ENCODE measurements around the gene PCDHGA4.
A peak's percentile ranks its signal among the peaks of the same experiment; 100 is the strongest.
"Not testable (repeated sequence)": the region's sequence is repeated elsewhere in the genome, so short reads cannot be mapped to it uniquely, and the experiment has no call there.

The PCDHGA4 gene

GRCh38 chr5:141338538-141339306 is 16.1 kb upstream of the PCDHGA4 start, which contains the start of gene PCDHGA2:
PCDHGA2 (plus strand) TSS chr5:141338760.
- H3K9me3 Mint-ChIP-seq = peaks cover 31% of the 10 kb centered on the region
- no peak for ATAC-seq (ENCODE audit: low read depth)
- H3K36me3 Mint-ChIP-seq = peaks cover 10% of the 10 kb centered on the region
- no peak within 1 kb of the TSS for H3K27ac Mint-ChIP-seq
- peaks cover 2% of the 10 kb centered on the region for H3K4me1 Mint-ChIP-seq
- H3K4me3 Mint-ChIP-seq = peak within 1 kb of the TSS; percentile 41
- DNase-seq (ENCODE audit: low spot score in 2 of 2) = no peak
- H3K27me3 Mint-ChIP-seq = peaks cover 32% of the 10 kb centered on the region

- not testable (repeated sequence) for DNase-seq (ENCODE audit: low spot score in 2 of 2); H3K27ac Mint-ChIP-seq; ATAC-seq (ENCODE audit: low read depth); H3K36me3 Mint-ChIP-seq; H3K4me1 Mint-ChIP-seq; H3K4me3 Mint-ChIP-seq
- Mint-ChIP-seq H3K27me3 (peaks cover 26% of the 10 kb centered on the region), H3K9me3 (peaks cover 30% of the 10 kb centered on the region)
Observed at GRCh38 chr5:141340781-141341354, 14.0 kb upstream of the PCDHGA4 start.

- ATAC-seq (ENCODE audit: low read depth) (no peak), DNase-seq (ENCODE audit: low spot score in 2 of 2) (no peak)
- Mint-ChIP-seq H3K36me3 (peaks cover 7% of the 10 kb centered on the region), H3K4me3 (no peak overlapping the region), H3K9me3 (peaks cover 23% of the 10 kb centered on the region), H3K27ac (no peak overlapping the region), H3K4me1 (no peaks in the 10 kb centered on the region), H3K27me3 (peaks cover 23% of the 10 kb centered on the region)
Observed at GRCh38 chr5:141342773-141343172, 12.0 kb upstream of the PCDHGA4 start.

- Mint-ChIP-seq H3K9me3 (peaks cover 20% of the 10 kb centered on the region), H3K27ac (no peak within 1 kb of the TSS), H3K4me1 (no peaks in the 10 kb centered on the region), H3K4me3 (peak within 1 kb of the TSS; percentile 58), H3K27me3 (peaks cover 20% of the 10 kb centered on the region), H3K36me3 (peaks cover 7% of the 10 kb centered on the region)
- DNase-seq (ENCODE audit: low spot score in 2 of 2) = no peak
- ATAC-seq (ENCODE audit: low read depth) = no peak
Observed at GRCh38 chr5:141343242-141343952, 11.4 kb upstream of the PCDHGA4 start, which contains the start of gene PCDHGA3. PCDHGA3 (plus strand) TSS chr5:141343829; CDS start chr5:141344034, 205 bp downstream.

GRCh38 chr5:141343953-141344463 is 10.8 kb upstream of the PCDHGA4 start:
- no peak for DNase-seq (ENCODE audit: low spot score in 2 of 2)
- peaks cover 20% of the 10 kb centered on the region for H3K27me3 Mint-ChIP-seq
- no peak overlapping the region for H3K27ac Mint-ChIP-seq
- no peaks in the 10 kb centered on the region for H3K4me1 Mint-ChIP-seq
- peaks cover 18% of the 10 kb centered on the region for H3K9me3 Mint-ChIP-seq
- no peak for ATAC-seq (ENCODE audit: low read depth)
- peaks cover 7% of the 10 kb centered on the region for H3K36me3 Mint-ChIP-seq
- peak overlapping the region; percentile 58 for H3K4me3 Mint-ChIP-seq

GRCh38 chr5:141345327-141345726 is 9.5 kb upstream of the PCDHGA4 start:
- Mint-ChIP-seq H3K9me3 (peaks cover 17% of the 10 kb centered on the region), H3K36me3 (peaks cover 5% of the 10 kb centered on the region), H3K4me1 (no peaks in the 10 kb centered on the region), H3K27ac (no peak overlapping the region), H3K27me3 (peaks cover 22% of the 10 kb centered on the region), H3K4me3 (no peak overlapping the region)
- no peak for DNase-seq (ENCODE audit: low spot score in 2 of 2)
- no peak for ATAC-seq (ENCODE audit: low read depth)

- DNase-seq (ENCODE audit: low spot score in 2 of 2); H3K27ac Mint-ChIP-seq; H3K4me1 Mint-ChIP-seq; H3K4me3 Mint-ChIP-seq; ATAC-seq (ENCODE audit: low read depth); H3K36me3 Mint-ChIP-seq: not testable (repeated sequence)
- Mint-ChIP-seq H3K9me3 (peaks cover 15% of the 10 kb centered on the region), H3K27me3 (peaks cover 21% of the 10 kb centered on the region)
Observed at GRCh38 chr5:141346017-141346416, 8.8 kb upstream of the PCDHGA4 start.

GRCh38 chr5:141349917-141350619 is 4.8 kb upstream of the PCDHGA4 start, which contains the start of gene PCDHGB1:
PCDHGB1 (plus strand) TSS chr5:141350099; CDS start chr5:141350261, 162 bp downstream.
- H3K4me1 Mint-ChIP-seq = no peaks in the 10 kb centered on the region
- ATAC-seq (ENCODE audit: low read depth) = peak; percentile 50
- peak within 1 kb of the TSS; percentile 54 for H3K4me3 Mint-ChIP-seq
- H3K36me3 Mint-ChIP-seq = peaks cover 3% of the 10 kb centered on the region
- peaks cover 16% of the 10 kb centered on the region for H3K9me3 Mint-ChIP-seq
- no peak within 1 kb of the TSS for H3K27ac Mint-ChIP-seq
- DNase-seq (ENCODE audit: low spot score in 2 of 2) = no peak
- H3K27me3 Mint-ChIP-seq = peaks cover 22% of the 10 kb centered on the region

GRCh38 chr5:141351591-141351990 is 3.2 kb upstream of the PCDHGA4 start:
- H3K36me3 Mint-ChIP-seq = peaks cover 3% of the 10 kb centered on the region
- peaks cover 14% of the 10 kb centered on the region for H3K9me3 Mint-ChIP-seq

GRCh38 chr5:141355641-141356040 is 820 bp downstream of the PCDHGA4 start:
- H3K27ac Mint-ChIP-seq = no peak overlapping the region
- no peaks in the 10 kb centered on the region for H3K4me1 Mint-ChIP-seq
- peaks cover 15% of the 10 kb centered on the region for H3K9me3 Mint-ChIP-seq
- no peak for ATAC-seq (ENCODE audit: low read depth)
- H3K4me3 Mint-ChIP-seq = no peak overlapping the region
- peaks cover 4% of the 10 kb centered on the region for H3K36me3 Mint-ChIP-seq
- peaks cover 24% of the 10 kb centered on the region for H3K27me3 Mint-ChIP-seq
- no peak for DNase-seq (ENCODE audit: low spot score in 2 of 2)

More at GRCh38 chr5:141351591-141351990, 3.2 kb upstream of the PCDHGA4 start:
- H3K27me3 Mint-ChIP-seq = peaks cover 24% of the 10 kb centered on the region
- DNase-seq (ENCODE audit: low spot score in 2 of 2) = no peak
- H3K4me3 Mint-ChIP-seq = no peak overlapping the region
- H3K4me1 Mint-ChIP-seq = no peaks in the 10 kb centered on the region
- ATAC-seq (ENCODE audit: low read depth) = no peak
- no peak overlapping the region for H3K27ac Mint-ChIP-seq

- no peak for DNase-seq (ENCODE audit: low spot score in 2 of 2)
- no peak overlapping the region for H3K27ac Mint-ChIP-seq
- H3K9me3 Mint-ChIP-seq = peaks cover 15% of the 10 kb centered on the region
- H3K27me3 Mint-ChIP-seq = peaks cover 24% of the 10 kb centered on the region
- H3K4me1 Mint-ChIP-seq = no peaks in the 10 kb centered on the region
- no peak overlapping the region for H3K4me3 Mint-ChIP-seq
- peaks cover 4% of the 10 kb centered on the region for H3K36me3 Mint-ChIP-seq
- no peak for ATAC-seq (ENCODE audit: low read depth)
Observed at GRCh38 chr5:141356133-141356532, 1.3 kb downstream of the PCDHGA4 start.

- peaks cover 15% of the 10 kb centered on the region for H3K9me3 Mint-ChIP-seq
- H3K27ac Mint-ChIP-seq = no peak overlapping the region
- peaks cover 24% of the 10 kb centered on the region for H3K27me3 Mint-ChIP-seq
- H3K4me3 Mint-ChIP-seq = no peak overlapping the region
- no peaks in the 10 kb centered on the region for H3K4me1 Mint-ChIP-seq
- ATAC-seq (ENCODE audit: low read depth) (no peak), DNase-seq (ENCODE audit: low spot score in 2 of 2) (no peak)
- H3K36me3 Mint-ChIP-seq = peaks cover 4% of the 10 kb centered on the region
Observed at GRCh38 chr5:141356950-141357349, 2.1 kb downstream of the PCDHGA4 start.

- DNase-seq (ENCODE audit: low spot score in 2 of 2) (no peak), ATAC-seq (ENCODE audit: low read depth) (peak; percentile 54)
- Mint-ChIP-seq H3K27ac (peak within 1 kb of the TSS; percentile 85), H3K4me1 (peaks cover 2% of the 10 kb centered on the region), H3K4me3 (peak within 1 kb of the TSS; percentile 89), H3K27me3 (peaks cover 17% of the 10 kb centered on the region), H3K9me3 (peaks cover 17% of the 10 kb centered on the region), H3K36me3 (peaks cover 5% of the 10 kb centered on the region)
Observed at GRCh38 chr5:141359790-141360426, 5.1 kb downstream of the PCDHGA4 start, which contains the start of gene PCDHGB2. PCDHGB2 (plus strand) TSS chr5:141359994; CDS start chr5:141360136, 142 bp downstream.
